ENCODE measurements around the gene XYLT1.

The XYLT1 gene

DNA sequence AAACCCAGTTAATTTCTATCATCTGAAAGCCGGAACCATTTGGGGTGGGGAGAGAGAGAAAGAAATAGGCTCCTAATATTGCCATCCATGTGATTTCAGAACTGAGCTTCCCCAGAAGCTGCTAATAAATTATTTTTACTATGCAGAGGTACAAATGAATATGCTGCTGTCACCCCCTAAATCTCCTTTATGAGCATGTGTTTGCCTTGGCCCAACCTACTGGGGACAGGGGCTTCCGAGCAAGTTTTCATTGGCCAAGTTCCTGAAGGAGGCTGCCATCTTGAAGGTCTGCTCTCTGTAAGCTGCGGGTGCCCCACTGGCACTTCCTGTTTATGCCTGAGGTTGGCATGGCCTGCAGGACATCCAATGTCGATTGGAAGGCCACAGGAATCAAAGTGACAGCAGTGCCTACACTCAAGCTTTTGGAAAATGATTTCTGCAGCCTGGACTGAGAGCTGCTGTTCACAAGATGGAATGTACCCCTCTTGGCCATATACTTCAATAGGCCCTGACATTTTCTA, 194.7 kb downstream of the XYLT1 start:
- FAIRE-seq = no peak

DNA sequence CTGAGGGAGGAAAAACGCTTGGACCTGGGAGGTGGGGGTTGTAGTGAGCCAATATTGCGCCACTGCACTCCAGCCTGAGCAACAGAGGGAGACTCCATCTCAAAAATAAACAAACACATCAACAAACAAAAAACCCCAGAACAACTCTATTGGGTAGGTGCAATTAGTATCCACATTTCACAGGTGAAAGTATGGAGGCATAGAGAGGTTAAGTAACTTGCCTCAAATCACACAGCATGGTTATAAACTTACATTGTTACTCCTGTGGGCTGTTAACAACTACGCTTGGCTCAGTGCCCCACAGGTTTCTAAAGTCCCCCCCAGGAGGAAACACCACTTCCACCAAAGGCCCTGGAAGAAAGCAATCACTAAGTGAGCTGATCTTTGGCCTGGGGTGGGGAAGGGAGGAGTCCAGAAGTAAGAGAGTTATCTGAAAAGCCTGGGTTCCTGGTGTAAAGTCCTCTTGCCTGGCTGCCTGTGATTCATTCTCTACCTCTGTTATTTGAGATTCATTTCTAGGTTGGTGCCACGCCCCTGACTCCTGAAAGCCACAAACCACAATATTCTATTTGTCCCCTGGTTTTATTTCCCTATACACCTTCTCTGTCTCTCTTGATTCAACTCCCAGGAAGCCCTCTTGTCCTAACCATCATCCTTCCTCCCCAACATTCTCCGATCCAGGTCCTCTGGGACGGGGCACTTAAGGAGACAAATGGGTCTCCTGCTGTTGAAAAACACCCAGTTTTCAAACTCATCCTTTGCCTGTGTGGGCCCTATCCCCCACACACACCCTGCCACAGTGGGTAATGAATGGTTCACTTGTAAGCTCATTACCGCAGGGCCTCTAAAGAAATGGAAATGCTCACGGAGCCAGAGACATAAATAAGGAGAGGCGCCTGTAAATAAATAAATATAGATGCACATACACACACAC, 195.4 kb downstream of the XYLT1 start:
- no peak for FAIRE-seq

DNA sequence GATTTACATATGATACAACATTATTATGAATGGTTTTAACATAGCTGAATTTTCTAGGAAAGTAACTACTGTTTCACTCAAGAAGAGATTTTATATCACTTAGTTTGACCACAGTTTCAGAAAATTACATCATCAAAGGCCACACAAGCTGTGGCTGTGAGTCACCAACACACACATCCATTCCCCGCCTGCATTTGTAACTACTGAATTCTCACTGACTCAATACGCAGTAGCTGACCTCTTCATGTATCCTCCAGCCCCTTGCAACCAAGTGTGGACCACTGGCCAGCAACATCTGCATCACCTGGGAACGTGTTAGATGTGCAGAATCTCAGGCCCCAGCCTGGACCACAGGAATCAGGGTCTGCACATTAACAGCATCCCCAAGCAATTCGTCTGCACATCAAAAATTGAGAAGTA, 197.6 kb downstream of the XYLT1 start:
- FAIRE-seq = no peak

DNA sequence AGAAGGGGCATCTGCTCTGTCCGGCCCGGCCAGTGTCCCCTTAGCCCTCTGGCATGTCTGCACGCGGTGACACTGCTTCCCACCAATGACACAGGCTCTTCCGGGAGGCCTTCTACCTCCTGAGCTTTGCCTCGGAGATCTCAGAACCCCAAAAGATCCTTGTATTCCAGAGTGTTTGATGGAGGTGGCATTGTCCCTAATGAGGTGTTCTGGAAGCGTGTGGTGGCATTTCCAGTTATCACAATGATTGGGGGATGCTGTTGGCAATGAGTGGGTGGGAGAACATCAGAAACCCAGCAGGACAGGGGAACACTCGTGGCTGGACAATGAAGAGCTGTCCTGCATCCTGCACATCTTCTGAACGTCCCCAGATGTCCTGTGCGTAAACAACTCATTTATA, 198.0 kb downstream of the XYLT1 start:
- no peak for FAIRE-seq

DNA sequence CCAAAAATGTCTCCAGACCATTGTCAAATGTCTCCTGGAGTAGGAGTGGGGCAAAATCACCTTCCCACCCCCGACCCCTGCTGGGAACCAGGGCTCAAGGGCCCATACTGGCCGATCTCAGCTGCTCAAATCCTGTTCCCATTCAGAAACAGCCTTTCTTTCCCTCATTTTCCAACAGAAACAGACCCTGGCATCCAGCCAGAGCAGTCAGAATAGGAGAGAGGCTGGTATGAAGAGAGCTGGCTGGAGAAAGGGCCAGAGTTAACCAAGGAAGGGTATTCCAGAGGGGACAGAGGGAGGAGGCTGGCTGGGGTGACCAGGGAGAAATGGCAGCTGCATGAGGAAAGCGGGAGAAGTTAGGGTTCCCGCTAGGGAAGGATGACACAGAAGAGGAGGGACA, 199.1 kb downstream of the XYLT1 start:
- FAIRE-seq = no peak

DNA sequence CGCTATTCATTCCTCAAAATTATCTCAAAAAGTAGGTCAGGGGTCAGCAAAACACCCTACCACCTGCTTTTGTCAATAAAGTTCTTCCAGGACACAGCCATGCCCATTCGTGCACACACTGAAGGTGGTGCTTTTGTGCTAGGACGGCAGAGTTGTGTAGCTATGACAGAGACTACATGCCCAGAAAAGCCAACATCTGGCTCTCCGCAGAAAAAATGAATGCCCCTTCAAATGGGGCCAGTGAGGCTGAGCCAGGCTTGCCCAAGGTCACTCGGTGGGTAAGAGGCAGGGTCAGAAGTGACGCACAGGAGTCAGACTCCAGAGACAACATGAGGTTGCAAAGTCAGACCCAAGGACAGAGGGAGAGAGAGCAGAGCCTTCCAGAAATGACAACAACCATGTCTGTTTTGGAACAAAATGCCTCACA, 200.1 kb downstream of the XYLT1 start:
- FAIRE-seq = no peak

DNA sequence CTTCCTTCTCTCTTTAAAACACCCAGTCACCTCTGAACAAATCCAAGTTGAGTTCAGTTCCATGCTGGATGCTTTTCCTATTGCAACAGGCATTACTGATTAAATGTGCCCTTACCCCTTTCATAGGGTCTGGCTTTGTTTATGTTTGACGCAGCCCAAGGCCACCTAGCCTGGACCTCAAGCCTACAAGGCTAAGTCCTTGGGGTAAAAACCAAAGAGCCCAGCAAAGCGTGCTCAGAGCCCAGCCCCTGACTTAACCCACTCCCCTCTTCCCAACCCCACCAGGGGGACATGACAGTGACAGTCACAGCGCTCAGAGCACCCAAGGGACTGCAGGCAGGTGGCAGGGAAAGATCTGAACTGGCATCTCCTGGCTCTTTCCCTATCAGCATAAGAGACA, 200.6 kb downstream of the XYLT1 start:
- no peak for FAIRE-seq

DNA sequence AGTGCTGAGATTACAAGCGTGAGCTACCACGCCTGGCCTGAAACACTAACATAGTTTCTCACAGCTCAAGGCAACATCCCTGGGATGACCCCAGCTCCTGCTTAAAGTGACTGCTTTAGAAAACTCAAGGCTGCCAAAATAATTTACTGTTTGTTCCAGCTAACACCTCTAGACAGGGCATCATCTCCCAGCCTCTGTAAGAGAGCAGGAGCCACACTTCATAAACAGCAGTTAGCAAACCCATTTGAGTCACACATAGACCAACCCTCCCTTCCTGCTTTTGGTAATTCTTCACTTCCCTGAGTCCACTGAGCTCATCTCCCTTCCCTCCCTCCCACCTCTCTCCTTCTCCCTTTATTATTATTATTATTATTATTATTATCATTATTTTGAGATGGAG, 201.3 kb downstream of the XYLT1 start:
- no peak for FAIRE-seq

DNA sequence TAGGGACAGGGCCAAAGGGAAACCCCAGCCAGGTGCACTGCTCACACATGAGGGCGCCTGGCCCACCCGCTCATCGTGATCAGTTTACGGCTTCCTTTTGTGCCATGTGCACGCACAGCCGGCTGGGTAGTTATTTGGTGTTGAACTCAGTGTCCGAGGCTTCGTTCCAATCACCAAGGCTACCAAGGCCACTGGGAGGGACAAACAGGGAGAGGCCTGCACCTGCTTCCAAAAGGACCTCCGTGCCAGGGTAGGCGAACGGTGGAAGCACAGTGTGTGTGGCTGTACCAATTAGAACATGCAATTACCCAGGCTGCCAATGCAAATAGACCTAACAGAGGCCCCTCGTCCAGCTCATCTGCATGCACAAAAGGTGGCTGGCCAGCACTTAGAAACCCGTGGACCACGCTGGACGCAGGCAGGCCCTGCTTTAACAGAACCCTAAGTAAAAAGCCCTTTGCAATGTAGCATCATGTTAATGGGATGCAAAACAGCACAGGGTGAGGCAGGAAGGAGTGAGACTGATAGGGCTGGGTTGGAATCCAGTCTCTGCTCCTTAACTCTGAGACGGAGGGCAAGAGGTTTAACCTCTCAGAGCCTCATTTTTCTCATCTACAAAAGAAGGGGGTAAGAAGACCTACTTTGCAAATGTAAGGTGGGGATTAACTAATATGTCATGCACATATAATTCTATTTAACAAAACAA, 204.0 kb downstream of the XYLT1 start:
- FAIRE-seq = no peak

DNA sequence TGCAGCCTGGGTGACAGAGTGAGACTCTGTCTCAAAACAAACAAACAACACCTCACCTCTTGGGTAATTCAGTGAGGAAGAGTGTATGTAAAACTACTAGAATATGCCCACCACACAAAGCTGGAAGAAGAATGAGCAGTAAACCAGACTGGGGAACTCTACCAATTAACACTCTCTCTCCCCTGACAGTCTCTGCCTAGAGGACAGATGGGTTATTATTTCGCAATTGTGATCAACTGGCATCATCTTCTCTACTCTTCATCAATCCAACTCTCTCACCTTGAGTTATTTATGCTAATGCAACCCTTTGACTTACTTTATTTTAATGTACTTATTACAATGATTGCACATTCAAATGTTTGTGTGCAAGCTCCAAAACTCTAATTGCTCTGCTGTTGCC, 205.6 kb downstream of the XYLT1 start:
- FAIRE-seq = no peak

DNA sequence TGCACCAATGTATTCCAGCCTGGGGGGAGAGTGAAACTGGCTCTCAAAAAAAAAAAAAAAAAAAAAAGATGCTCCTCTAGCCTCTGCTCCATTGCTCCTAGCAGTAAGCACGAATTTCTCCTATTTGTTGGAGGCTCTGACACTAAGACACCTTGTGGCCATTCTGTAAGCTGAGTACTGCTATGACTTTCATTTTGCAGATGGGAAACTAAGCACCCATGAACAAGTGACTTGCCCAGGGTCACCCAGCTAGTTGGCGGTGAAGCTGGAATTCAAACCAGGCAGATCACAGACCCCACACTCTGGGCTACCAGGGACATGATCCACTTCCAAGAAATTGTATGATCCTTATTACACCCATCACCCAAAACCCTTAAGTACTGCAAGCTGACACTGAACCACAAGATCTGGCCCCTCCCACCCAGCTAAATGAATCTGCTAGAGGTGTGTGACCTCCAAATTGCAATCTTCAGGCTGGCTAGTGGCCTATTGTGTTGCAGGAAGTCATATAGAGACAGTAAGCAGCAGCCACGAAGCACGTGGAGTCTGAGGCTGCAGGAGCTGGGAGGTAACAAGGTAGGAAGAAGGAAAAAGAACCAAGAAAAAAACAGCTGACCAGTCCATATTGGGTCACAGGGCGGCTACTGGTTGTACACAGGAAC, 209.4 kb downstream of the XYLT1 start:
- FAIRE-seq = no peak

DNA sequence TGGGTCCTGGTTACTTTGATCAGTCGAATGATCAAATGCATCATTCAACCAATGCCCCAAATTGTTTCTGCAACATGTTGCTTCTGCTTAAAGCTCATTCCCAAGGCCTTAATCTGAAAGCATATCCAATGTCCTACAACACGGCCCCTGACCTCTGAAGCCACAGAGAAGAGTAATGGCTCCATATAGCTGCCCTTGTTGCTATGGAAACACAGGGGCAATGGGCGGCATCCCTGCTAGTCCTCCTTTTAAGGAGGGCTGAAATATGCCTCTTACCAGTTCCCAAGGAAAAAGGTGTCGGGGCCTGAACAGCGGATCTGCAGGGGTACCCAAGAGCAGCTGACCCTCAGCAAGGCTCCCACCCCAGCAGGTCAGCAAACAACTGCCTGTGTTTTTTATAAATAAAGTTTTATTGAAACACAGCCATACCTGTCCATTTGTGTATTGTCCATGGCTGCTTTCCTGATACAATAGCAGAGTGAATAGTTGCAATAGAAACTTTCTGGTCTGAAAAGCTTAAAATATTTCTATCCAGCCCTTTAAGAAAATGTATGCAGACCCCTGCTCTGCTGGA, 210.4 kb downstream of the XYLT1 start:
- no peak for FAIRE-seq

DNA sequence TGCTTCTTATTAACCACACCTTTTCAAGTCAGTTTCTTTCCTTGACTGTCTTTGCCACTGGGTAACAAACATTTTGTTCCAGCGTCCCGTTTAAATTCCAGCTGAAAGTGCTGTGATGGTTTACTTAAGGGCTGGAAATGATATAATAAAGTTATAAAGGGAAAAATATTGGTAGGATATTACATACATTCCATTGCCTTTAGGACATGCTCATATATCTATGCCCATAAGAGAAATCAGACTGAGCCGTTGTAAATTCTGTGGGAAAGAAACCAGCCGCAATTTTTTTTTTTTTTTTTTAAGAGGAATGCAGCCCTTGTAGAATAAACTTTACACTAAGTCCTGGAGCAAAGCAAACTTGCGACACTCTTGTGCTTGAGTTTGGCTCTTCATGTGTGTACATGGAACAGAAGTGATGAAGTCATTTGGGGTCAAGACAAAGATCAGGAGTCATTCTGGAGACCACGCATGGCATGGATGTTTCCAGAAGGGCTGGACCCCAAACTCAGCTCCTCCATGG, 210.9 kb downstream of the XYLT1 start:
- FAIRE-seq = no peak

DNA sequence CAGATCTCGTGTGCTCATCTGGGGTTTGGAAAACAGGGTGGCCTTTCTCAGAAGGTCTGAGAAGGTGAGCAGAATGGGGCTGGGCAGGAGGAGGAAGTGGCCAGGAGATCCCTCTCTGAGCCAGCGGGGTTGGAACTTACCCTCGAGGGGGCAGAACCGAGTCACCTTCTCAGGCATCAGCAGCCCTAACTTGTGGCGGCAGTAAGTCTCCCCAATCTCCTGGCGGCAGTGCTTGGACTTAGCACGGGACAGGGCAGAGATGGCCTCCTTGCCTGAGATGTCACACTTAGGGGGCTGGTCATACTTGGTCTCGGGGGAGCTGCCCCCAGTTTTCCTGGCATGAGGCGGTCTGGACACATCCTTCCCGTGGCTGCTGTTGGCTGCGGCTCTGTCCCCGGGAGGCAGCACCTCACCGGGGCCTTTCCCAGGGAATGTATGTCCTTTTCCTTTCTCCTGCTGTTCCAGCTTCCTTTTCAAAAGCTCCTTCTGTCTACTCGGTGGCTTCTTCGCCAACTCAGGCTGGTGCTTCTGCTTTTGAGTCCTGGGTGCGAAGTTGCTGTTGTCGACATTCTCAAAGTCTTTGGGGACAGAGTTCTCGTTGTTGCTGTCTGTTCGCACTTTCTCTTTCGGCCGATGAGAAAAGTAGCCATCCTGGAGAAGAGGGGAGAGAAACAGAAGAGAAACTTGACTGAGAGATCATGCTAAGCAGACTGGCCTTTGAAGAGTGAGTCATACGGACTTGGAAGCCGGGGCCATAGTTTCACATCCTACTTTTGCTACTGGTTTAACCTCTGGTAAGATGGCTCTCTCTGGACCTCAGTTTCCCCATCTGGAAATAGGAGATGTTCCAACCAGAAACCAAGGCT, 211.7 kb downstream of the XYLT1 start:
- FAIRE-seq = no peak

DNA sequence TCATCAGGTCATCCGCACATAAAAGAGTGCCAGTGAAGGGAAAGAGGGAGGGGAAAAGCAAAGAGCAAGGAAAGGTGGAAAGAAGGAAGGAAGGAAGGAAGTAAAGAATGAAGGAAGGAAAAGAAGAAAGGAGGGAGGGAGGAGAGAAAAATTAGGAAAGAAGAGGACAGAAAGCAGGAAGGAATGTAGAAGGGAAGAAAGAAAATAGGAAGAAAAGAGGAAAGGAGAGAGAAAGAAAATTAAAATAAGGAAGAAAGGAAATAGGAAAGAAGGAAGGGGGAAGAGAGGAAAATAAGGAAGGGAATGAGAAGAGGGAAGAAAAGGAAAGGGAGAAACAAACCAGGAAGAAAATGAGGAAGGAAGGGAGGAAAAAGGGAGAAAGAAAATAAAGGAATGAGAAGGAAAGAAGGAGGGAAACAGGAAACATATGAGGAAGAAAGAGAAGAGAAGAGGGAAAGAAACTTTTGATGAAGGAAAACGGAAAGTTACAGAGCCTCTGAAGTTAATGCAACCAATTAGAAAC, 212.6 kb downstream of the XYLT1 start:
- FAIRE-seq = no peak

DNA sequence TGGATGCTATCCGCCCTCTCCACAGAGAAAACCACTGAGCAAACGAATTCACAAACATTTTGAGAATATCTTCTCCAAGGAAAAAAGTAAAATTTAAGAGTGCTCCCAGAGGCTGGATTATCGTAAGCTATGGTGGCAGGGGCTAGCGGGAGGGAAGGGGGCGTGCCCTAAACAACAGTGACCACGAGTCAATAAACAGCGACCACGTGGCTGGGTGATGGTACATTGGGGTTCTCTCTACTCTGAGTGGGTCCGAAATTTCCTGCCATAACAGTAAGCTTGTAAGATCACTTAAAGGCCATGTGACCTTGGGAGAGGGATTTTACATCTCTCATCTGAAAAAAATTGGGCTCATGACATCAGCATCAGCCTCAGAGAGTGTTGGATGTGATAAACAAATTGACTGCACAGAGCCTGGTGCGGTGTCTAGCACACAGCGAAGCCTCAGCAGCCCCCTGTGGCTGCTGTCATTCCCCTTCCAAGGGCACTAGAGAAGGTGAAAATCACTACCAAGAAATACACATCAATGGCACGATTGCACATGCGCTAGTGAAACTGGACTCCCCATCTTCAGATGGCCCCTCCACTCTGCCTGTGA, 213.2 kb downstream of the XYLT1 start:
- no peak for FAIRE-seq

DNA sequence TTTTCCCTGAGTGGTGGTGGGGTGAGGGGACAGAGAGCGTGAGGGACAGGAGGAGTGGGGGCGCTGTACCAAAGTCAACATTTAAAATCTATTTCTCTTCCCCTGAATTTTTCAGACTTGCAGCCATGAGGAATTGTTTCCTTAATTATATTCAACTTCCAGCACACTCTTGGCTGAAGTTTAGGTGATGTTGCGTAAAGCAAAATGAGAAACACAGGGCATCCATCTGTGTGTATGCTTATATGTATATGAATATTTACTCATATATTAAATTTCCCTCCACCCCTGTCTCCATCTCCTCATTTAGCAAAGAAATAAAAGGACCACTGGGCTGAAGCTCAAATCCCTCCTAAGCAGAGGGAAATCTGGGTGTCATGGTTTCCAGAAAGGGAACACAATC, 218.1 kb downstream of the XYLT1 start:
- no peak for FAIRE-seq

DNA sequence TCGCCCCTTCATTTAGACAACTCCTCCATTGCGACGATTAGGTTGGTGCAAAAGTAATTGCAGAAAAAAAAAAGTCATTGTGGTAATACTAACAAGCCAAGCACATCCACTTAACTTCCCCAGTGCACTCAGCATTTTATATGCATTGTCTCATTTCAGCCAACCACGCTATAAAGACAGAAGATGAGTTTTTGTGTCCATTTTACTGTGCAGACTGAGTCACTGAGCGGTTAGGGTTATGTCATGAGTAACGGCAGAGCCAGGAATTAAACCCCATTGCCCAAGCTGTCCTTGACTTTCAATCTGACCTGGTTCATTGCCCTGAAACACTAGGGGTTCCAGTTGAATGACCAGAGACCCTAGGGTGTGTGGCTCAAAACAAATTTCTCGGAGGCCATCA, 218.7 kb downstream of the XYLT1 start:
- FAIRE-seq = no peak

DNA sequence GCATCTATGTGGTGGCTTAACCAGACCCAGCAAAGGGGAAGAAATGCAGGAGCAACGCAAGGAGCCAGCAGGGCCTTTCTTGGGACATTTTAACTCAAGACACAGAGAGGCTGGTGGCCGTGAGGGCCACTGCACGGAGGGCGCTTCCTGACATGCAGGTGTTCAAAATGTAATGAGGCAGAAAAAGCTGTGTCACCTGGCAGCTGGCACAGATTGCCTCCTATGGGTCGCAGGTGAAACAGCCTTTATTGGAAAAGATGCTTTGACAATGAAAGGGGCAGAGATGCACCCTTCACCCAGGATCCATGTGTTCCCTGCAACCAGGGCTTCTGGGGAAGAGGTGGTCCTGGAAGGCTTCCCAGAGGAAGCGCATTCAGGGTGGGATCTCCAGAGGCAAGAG, 219.3 kb downstream of the XYLT1 start:
- FAIRE-seq = no peak

DNA sequence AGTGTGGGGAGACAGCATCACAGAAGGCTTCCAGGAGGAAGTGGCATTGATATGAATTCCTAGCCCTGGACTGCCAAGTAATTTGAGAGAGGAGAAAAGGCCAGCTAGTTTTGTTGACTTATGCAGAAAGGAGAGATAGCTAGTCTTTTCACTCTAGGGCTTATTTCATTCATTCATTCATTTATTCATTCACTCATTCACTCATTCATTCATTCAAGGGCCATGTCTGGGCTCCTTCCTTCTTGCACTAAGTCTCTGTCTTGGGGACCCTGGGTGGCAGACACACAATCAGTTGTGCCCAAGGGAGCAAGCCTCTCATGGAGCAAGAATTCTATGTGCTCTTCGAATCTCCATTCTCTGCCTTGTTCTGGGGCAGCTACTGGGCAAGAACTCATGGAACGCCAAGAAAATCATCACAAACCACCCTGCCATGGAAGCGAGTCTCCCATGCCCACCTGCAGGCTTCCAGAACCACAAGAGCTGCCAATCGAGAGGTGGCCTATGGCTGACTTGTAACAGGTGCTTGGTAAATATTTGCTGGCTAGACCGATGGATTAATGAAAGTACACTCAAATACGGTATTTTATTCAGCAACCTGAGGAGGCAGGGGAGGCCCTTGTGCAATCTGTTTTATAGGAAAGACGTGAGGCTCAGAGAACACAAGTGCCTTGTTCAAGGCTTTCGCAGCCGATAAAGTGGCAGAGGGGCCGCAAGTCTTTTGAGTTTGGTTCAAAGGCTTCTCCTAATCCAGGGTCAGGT, 223.6 kb downstream of the XYLT1 start:
- FAIRE-seq = no peak

Data from colon (tissue), 2 donors.